HepG2 (cell line): Measurements from ENCODE around the gene TSPYL1. TPM values are rescaled to one million over a fixed set of nuclear protein-coding genes. Genes with fewer than 3 reads are reported as not detected.
A peak's percentile ranks its signal among the peaks of the same experiment; 100 is the strongest.

Experiments
- BHLHE40 ChIP-seq: IDR thresholded peaks from 2 replicates; pipeline ENCODE4 v1.6.1; 2011; ENCODE audit warnings: low read length, improper control_type of control experiment
- HES4 ChIP-seq: sonication (generic); formaldehyde crosslinking; IDR thresholded peaks from 2 replicates; pipeline ENCODE4 v1.9.0; 2021; ENCODE audit warnings: mild to moderate bottlenecking, missing genetic modification reagents, borderline replicate concordance
- IRF2 ChIP-seq: IDR thresholded peaks from 2 replicates; pipeline ENCODE4 v1.6.1; 2018; ENCODE audit warnings: missing genetic modification reagents, missing compliant biosample characterization
- NCOA1 ChIP-seq: sonication (generic); formaldehyde crosslinking; IDR thresholded peaks from 2 replicates; pipeline ENCODE4 v1.9.0; 2021; ENCODE audit warnings: missing genetic modification reagents
- NFE2 ChIP-seq: sonication (generic); formaldehyde crosslinking; IDR thresholded peaks from 2 replicates; pipeline ENCODE4 v1.4.0; 2020; ENCODE audit warnings: missing genetic modification reagents
- PHB2 ChIP-seq: fragments of 450-650 bp; IDR thresholded peaks from 2 replicates; pipeline ENCODE4 v1.6.1; 2018; ENCODE audit not compliant: partially characterized antibody
- PLRG1 ChIP-seq: fragments of 450-650 bp; conservative IDR thresholded peaks from 2 replicates; pipeline ENCODE4 v1.6.1; 2016
- RBM39 ChIP-seq: fragments of 200-400 bp; formaldehyde crosslinking; IDR thresholded peaks from one replicate; pipeline ENCODE4 v1.6.1; 2018; ENCODE audit warnings: antibody characterized with exemption, mild to moderate bottlenecking, low read depth, low read length; ENCODE audit not compliant: poor library complexity, severe bottlenecking
- SSRP1 ChIP-seq: IDR thresholded peaks from 2 replicates; pipeline ENCODE4 v1.6.1; 2016; ENCODE audit warnings: control low read depth
- TP53 ChIP-seq: sonication (generic); formaldehyde crosslinking; conservative IDR thresholded peaks from 2 replicates; pipeline ENCODE4 v1.4.0; 2020; ENCODE audit warnings: missing genetic modification reagents
- ZNF484 ChIP-seq: sonication (generic); formaldehyde crosslinking; IDR thresholded peaks from 2 replicates; pipeline ENCODE4 v1.5.1; 2020; ENCODE audit warnings: mild to moderate bottlenecking, low read depth, missing genetic modification reagents, borderline replicate concordance
- ZNF543 ChIP-seq: sonication (generic); formaldehyde crosslinking; IDR thresholded peaks from 2 replicates; pipeline ENCODE4 v1.4.0; 2020; ENCODE audit warnings: mild to moderate bottlenecking, missing genetic modification reagents
- ZNF782 ChIP-seq: sonication (generic); formaldehyde crosslinking; IDR thresholded peaks from 2 replicates; pipeline ENCODE4 v1.4.0; 2020; ENCODE audit warnings: missing genetic modification reagents, mild to moderate bottlenecking, borderline replicate concordance
- ZNF792 ChIP-seq: IDR thresholded peaks from 2 replicates; pipeline ENCODE4 v1.6.1; 2016
- polyA plus RNA-seq, 8 experiments: library from polyadenylated mRNA; depleted of rRNA in 3 of 8; stranded (reverse) in 7 of 8; unstranded in 1 of 8; fragments of >200 nt; fragmentation: Illumina TruSeq in 4 of 8; extraction: Trizol in 4 of 8; gene quantifications; 2 replicates each; pipeline versions ENCODE4 v1.2.1 to v1.2.3, GENCODE V29; 2011 to 2016; ENCODE audit warnings: low read depth in 4 of 8, missing spikeins in 1 of 8, mixed read lengths in 1 of 8; ENCODE audit not compliant: insufficient read depth in 1 of 8
- total RNA-seq, 5 experiments: library from RNA; depleted of rRNA; stranded (reverse); fragments of >200 nt; fragmentation: Illumina TruSeq; extraction: Trizol; gene quantifications; 2 replicates each; pipeline ENCODE4 v1.2.3, GENCODE V29; 2016; ENCODE audit warnings: low read depth in 1 of 5
- TF ChIP-seq, protein P1 (sequence below): sonication (generic); formaldehyde crosslinking; IDR thresholded peaks from 2 replicates; pipeline ENCODE4 v1.9.0; 2022; ENCODE audit warnings: missing genetic modification reagents, mild to moderate bottlenecking, borderline replicate concordance
- TF ChIP-seq, protein P2 (sequence below): sonication (generic); formaldehyde crosslinking; IDR thresholded peaks from 2 replicates; pipeline ENCODE4 v1.4.0; 2020; ENCODE audit warnings: missing genetic modification reagents
- TF ChIP-seq, protein P3 (sequence below): sonication (generic); formaldehyde crosslinking; IDR thresholded peaks from 2 replicates; pipeline ENCODE4 v1.4.0; 2020; ENCODE audit warnings: missing genetic modification reagents, borderline replicate concordance
- TF ChIP-seq, protein P4 (sequence below): IDR thresholded peaks from 2 replicates; pipeline ENCODE4 v1.6.1; 2012; ENCODE audit warnings: low read length, improper control_type of control experiment
- TF ChIP-seq, protein P5 (sequence below): sonication (generic); formaldehyde crosslinking; IDR thresholded peaks from 2 replicates; pipeline ENCODE4 v1.4.0; 2020; ENCODE audit warnings: missing genetic modification reagents, borderline replicate concordance

Gene TSPYL1
- total and polyA plus RNA-seq, 2 of the 13 experiments (the other 11 are each of a cell fraction or from before 2014, with no cell fraction given) = 28.3 to 93.0 TPM

DNA sequence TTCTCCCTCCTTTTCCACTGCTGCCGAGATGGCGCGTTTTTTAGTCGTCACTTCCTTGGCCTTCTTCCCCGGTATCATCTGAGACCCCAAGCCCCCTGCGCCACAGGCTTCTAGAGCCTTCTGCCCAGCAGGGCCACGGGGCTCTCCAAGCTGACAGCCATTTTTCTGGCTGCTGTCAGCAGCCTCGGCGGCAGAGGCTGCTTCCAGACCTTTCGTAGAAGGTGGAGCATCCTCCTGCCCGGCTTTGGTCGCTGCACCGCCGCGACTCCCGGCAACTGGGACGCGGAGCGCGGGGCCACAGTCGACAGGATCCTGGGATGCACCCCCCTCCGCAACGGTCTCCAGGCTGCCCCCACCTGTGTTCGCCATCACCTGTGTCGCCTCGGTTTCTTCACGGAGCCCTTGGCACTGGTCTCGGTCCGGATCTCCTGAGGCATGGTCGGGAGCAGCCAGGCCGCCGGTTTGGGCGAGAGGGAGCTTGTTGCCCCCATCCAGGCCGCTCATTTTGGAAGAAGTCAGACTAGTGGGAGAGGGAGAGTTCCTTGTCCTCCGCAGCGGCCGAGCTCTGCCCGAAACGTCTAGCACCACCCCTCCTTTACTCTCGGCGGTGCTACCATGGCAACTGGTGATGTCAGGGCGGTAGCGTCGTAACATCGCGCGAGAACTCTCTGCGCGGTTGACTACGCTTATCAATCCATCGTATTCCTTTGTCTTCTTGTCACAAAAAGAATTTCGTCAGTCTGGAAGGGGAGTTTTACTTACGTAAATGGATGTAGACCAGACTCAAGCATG lies 26.0 kb downstream of the TSPYL1 start, which contains the start of gene TSPYL4 (continued):
- no peak for TF ChIP-seq ZNF782
- TF ChIP-seq, protein P1, sequence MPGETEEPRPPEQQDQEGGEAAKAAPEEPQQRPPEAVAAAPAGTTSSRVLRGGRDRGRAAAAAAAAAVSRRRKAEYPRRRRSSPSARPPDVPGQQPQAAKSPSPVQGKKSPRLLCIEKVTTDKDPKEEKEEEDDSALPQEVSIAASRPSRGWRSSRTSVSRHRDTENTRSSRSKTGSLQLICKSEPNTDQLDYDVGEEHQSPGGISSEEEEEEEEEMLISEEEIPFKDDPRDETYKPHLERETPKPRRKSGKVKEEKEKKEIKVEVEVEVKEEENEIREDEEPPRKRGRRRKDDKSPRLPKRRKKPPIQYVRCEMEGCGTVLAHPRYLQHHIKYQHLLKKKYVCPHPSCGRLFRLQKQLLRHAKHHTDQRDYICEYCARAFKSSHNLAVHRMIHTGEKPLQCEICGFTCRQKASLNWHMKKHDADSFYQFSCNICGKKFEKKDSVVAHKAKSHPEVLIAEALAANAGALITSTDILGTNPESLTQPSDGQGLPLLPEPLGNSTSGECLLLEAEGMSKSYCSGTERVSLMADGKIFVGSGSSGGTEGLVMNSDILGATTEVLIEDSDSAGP (CRISPR knock-in tag) = peak; percentile 81; the same call in 1 of the 2 replicates
- TF ChIP-seq BHLHE40 = no peak
- peak; percentile 45 for TF ChIP-seq ZNF792
- no peak for TF ChIP-seq ZNF484 (CRISPR knock-in tag)
- peak; percentile 80; the same call in 1 of the 2 replicates for TF ChIP-seq HES4 (CRISPR knock-in tag)
- TF ChIP-seq NCOA1 (CRISPR knock-in tag) = 0 out of 2 replicates have a peak, but pooled peaks have one; percentile 55
- TF ChIP-seq SSRP1 (CRISPR knock-in tag) = 0 out of 2 replicates have a peak, but pooled peaks have one; percentile 69
- TF ChIP-seq NFE2 = no peak
- TF ChIP-seq TP53 (CRISPR knock-in tag) = no peak
- TF ChIP-seq, protein P2, sequence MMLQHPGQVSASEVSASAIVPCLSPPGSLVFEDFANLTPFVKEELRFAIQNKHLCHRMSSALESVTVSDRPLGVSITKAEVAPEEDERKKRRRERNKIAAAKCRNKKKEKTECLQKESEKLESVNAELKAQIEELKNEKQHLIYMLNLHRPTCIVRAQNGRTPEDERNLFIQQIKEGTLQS (CRISPR knock-in tag) = peak; percentile 11; the same call in 1 of the 2 replicates
- TF ChIP-seq, protein P3, sequence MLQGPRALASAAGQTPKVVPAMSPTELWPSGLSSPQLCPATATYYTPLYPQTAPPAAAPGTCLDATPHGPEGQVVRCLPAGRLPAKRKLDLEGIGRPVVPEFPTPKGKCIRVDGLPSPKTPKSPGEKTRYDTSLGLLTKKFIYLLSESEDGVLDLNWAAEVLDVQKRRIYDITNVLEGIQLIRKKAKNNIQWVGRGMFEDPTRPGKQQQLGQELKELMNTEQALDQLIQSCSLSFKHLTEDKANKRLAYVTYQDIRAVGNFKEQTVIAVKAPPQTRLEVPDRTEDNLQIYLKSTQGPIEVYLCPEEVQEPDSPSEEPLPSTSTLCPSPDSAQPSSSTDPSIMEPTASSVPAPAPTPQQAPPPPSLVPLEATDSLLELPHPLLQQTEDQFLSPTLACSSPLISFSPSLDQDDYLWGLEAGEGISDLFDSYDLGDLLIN = no peak
- TF ChIP-seq PHB2 = no peak
- TF ChIP-seq PLRG1 = no peak
- TF ChIP-seq, protein P4, sequence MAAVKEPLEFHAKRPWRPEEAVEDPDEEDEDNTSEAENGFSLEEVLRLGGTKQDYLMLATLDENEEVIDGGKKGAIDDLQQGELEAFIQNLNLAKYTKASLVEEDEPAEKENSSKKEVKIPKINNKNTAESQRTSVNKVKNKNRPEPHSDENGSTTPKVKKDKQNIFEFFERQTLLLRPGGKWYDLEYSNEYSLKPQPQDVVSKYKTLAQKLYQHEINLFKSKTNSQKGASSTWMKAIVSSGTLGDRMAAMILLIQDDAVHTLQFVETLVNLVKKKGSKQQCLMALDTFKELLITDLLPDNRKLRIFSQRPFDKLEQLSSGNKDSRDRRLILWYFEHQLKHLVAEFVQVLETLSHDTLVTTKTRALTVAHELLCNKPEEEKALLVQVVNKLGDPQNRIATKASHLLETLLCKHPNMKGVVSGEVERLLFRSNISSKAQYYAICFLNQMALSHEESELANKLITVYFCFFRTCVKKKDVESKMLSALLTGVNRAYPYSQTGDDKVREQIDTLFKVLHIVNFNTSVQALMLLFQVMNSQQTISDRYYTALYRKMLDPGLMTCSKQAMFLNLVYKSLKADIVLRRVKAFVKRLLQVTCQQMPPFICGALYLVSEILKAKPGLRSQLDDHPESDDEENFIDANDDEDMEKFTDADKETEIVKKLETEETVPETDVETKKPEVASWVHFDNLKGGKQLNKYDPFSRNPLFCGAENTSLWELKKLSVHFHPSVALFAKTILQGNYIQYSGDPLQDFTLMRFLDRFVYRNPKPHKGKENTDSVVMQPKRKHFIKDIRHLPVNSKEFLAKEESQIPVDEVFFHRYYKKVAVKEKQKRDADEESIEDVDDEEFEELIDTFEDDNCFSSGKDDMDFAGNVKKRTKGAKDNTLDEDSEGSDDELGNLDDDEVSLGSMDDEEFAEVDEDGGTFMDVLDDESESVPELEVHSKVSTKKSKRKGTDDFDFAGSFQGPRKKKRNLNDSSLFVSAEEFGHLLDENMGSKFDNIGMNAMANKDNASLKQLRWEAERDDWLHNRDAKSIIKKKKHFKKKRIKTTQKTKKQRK = no peak
- TF ChIP-seq, protein P5, sequence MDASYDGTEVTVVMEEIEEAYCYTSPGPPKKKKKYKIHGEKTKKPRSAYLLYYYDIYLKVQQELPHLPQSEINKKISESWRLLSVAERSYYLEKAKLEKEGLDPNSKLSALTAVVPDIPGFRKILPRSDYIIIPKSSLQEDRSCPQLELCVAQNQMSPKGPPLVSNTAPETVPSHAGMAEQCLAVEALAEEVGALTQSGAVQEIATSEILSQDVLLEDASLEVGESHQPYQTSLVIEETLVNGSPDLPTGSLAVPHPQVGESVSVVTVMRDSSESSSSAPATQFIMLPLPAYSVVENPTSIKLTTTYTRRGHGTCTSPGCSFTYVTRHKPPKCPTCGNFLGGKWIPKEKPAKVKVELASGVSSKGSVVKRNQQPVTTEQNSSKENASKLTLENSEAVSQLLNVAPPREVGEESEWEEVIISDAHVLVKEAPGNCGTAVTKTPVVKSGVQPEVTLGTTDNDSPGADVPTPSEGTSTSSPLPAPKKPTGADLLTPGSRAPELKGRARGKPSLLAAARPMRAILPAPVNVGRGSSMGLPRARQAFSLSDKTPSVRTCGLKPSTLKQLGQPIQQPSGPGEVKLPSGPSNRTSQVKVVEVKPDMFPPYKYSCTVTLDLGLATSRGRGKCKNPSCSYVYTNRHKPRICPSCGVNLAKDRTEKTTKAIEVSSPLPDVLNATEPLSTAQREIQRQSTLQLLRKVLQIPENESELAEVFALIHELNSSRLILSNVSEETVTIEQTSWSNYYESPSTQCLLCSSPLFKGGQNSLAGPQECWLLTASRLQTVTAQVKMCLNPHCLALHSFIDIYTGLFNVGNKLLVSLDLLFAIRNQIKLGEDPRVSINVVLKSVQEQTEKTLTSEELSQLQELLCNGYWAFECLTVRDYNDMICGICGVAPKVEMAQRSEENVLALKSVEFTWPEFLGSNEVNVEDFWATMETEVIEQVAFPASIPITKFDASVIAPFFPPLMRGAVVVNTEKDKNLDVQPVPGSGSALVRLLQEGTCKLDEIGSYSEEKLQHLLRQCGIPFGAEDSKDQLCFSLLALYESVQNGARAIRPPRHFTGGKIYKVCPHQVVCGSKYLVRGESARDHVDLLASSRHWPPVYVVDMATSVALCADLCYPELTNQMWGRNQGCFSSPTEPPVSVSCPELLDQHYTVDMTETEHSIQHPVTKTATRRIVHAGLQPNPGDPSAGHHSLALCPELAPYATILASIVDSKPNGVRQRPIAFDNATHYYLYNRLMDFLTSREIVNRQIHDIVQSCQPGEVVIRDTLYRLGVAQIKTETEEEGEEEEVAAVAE (CRISPR knock-in tag) = peak; percentile 18; the same call in 1 of the 2 replicates
- no peak for TF ChIP-seq ZNF543 (CRISPR knock-in tag)
- TF ChIP-seq IRF2 (CRISPR knock-in tag) = peak; percentile 74; the same call in 1 of the 2 replicates
- peak; percentile 48 for TF ChIP-seq RBM39
